HCT116 (cell line): ENCODE results near the gene SPATA25. TPM values are rescaled to one million over a fixed set of nuclear protein-coding genes. Genes with fewer than 3 reads are reported as not detected.

Experiments used
- ATAC-seq: fragments of 200-7000 bp; cut with Tn5 transposase; 2 replicates; pipeline ENCODE4 v1.9.1; 2020; ENCODE audit warnings: mild to moderate bottlenecking, moderate library complexity
- BruUV-seq: library from RNA; stranded (reverse); fragments of 400-500 nt; replicated peaks from 2 replicates; lab custom pipeline; 2021; lab: Mats Ljungman, UMichigan
- CTCF ChIA-PET: fragments of 300-600 bp; sonication (Branson Sonifier 250); formaldehyde crosslinking; loops from one replicate; lab custom pipeline; 2021; ENCODE audit warnings: antibody characterized with exemption; lab: Charles Lee
- POLR2A ChIA-PET: fragments of 300-600, 350-600 bp; sonication (Branson Sonifier 250); formaldehyde crosslinking; loops from one replicate; lab custom pipeline; 2021; ENCODE audit warnings: antibody characterized with exemption; lab: Charles Lee
- RAD21 ChIA-PET, 2 experiments: fragments of 300-600 bp; sonication (Branson Sonifier 250); formaldehyde crosslinking; loops; one replicate each; lab custom pipeline; 2023; ENCODE audit warnings: low total read pairs in 2 of 2; ENCODE audit not compliant: uncharacterized antibody in 2 of 2, unreplicated experiment in 2 of 2, low non-redundant PET in 1 of 2; lab: Charles Lee
- DNase-seq: peaks from one replicate; pipeline ENCODE4 v3.0.0-alpha.2; 2010; ENCODE audit warnings: low read depth, low spot score
- H2AFZ ChIP-seq: fragments of 200-600 bp; shearing (Covaris generic), sonication (generic); 2 replicates; pipeline ENCODE4 v1.6.1; 2017; ENCODE audit warnings: low read depth, mixed run types, mixed read lengths, antibody characterized with exemption, low read length; ENCODE audit not compliant: poor library complexity, severe bottlenecking
- H3K27ac ChIP-seq: 2 replicates; pipeline ENCODE4 v1.5.1; 2012; ENCODE audit warnings: low read depth, low read length
- H3K27me3 ChIP-seq: fragments of 200-600 bp; sonication (generic); 2 replicates; pipeline ENCODE4 v1.6.1; 2016; ENCODE audit warnings: mixed run types, low read length, mixed read lengths; ENCODE audit not compliant: insufficient read depth
- H3K36me3 ChIP-seq, 2 experiments: fragments of 200-500 bp in 1 of 2; fragments of 200-600 bp in 1 of 2; sonication (Bioruptor generic) in 1 of 2; sonication (generic) in 1 of 2; 2 replicates each; pipeline versions ENCODE4 v1.5.1 to v1.6.1; 2014 to 2016; ENCODE audit warnings: low read length in 2 of 2, inconsistent platforms in 1 of 2, mixed read lengths in 1 of 2, mixed run types in 1 of 2; ENCODE audit not compliant: insufficient read depth in 2 of 2, control insufficient read depth in 1 of 2
- H3K4me1 ChIP-seq, 2 experiments: fragments of 200-600 bp in 1 of 2; sonication (generic) in 1 of 2; 2 replicates each; pipeline versions ENCODE4 v1.5.1 to v1.6.1; 2012 to 2017; ENCODE audit warnings: low read length in 2 of 2, inconsistent platforms in 1 of 2, mild to moderate bottlenecking in 1 of 2, mixed read lengths in 1 of 2, mixed run types in 1 of 2, moderate library complexity in 1 of 2; ENCODE audit not compliant: insufficient read depth in 2 of 2, control insufficient read depth in 1 of 2
- H3K4me2 ChIP-seq: fragments of 200-600 bp; sonication (generic); 2 replicates; pipeline ENCODE4 v1.6.1; 2017; ENCODE audit warnings: mixed run types, low read length, mixed read lengths
- H3K4me3 ChIP-seq, 2 experiments: fragments of 200-600 bp in 1 of 2; sonication (generic) in 1 of 2; replicated peaks in 1 of 2; 2 replicates each; pipeline ENCODE4 v1.5.1; 2011 to 2016; ENCODE audit warnings: low read length in 2 of 2, control low read depth in 1 of 2, low read depth in 1 of 2, mild to moderate bottlenecking in 1 of 2, mixed read lengths in 1 of 2, mixed run types in 1 of 2
- H3K79me2 ChIP-seq: fragments of 200-600 bp; sonication (generic); 2 replicates; pipeline ENCODE4 v1.6.1; 2017; ENCODE audit warnings: mild to moderate bottlenecking, mixed run types, low read length, moderate library complexity, mixed read lengths; ENCODE audit not compliant: insufficient read depth
- H3K9ac ChIP-seq: fragments of 200-600 bp; sonication (generic); 2 replicates; pipeline ENCODE4 v1.6.1; 2016; ENCODE audit warnings: low read length, mixed read lengths
- H3K9me2 ChIP-seq: fragments of 200-600 bp; sonication (generic), shearing (Covaris generic); 2 replicates; pipeline ENCODE4 v1.6.1; 2017; ENCODE audit warnings: mixed run types, mild to moderate bottlenecking, moderate library complexity; ENCODE audit not compliant: insufficient read depth
- H3K9me3 ChIP-seq, 2 experiments: fragments of 200-500 bp in 1 of 2; fragments of 200-600 bp in 1 of 2; sonication (Bioruptor generic) in 1 of 2; sonication (generic) in 1 of 2; 2 replicates each; pipeline ENCODE4 v1.6.1; 2014 to 2017; ENCODE audit warnings: low read length in 2 of 2, mixed read lengths in 2 of 2, inconsistent platforms in 1 of 2, low read depth in 1 of 2, mild to moderate bottlenecking in 1 of 2, mixed run types in 1 of 2, moderate library complexity in 1 of 2; ENCODE audit not compliant: control insufficient read depth in 1 of 2, insufficient read depth in 1 of 2
- H4K20me1 ChIP-seq: fragments of 200-600 bp; sonication (generic), shearing (Covaris generic); 2 replicates; pipeline ENCODE4 v1.6.1; 2017; ENCODE audit warnings: mixed run types, mild to moderate bottlenecking, moderate library complexity; ENCODE audit not compliant: insufficient read depth
- ATF3 ChIP-seq: IDR thresholded peaks from 2 replicates; pipeline ENCODE4 v1.6.1; 2012
- CBX3 ChIP-seq: IDR thresholded peaks from 2 replicates; pipeline ENCODE4 v1.6.1; 2012; ENCODE audit warnings: low read depth
- CEBPB ChIP-seq: IDR thresholded peaks from 2 replicates; pipeline ENCODE4 v1.6.1; 2012; ENCODE audit warnings: low read depth
- EZH2 ChIP-seq: fragments of 200-600 bp; sonication (generic); IDR thresholded peaks from 2 replicates; pipeline ENCODE4 v1.6.1; 2017; ENCODE audit warnings: antibody characterized with exemption, mixed run types
- EZH2phosphoT487 ChIP-seq: fragments of 200-600 bp; IDR thresholded peaks from 2 replicates; pipeline ENCODE4 v1.6.1; 2018; ENCODE audit warnings: antibody characterized with exemption, borderline replicate concordance
- FOSL1 ChIP-seq: IDR thresholded peaks from 2 replicates; pipeline ENCODE4 v1.6.1; 2012; ENCODE audit warnings: low read depth
- JUND ChIP-seq: IDR thresholded peaks from 2 replicates; pipeline ENCODE4 v1.6.1; 2012
- MAX ChIP-seq: IDR thresholded peaks from 2 replicates; pipeline ENCODE4 v1.6.1; 2012
- POLR2A ChIP-seq: IDR thresholded peaks from 2 replicates; pipeline ENCODE4 v1.7.0; 2011; ENCODE audit warnings: borderline replicate concordance; ENCODE audit not compliant: insufficient read depth, insufficient read length; ENCODE audit errors: extremely low read depth
- RAD21 ChIP-seq: IDR thresholded peaks from 2 replicates; pipeline ENCODE4 v1.6.1; 2012; ENCODE audit warnings: low read depth, mild to moderate bottlenecking
- REST ChIP-seq: IDR thresholded peaks from 2 replicates; pipeline ENCODE4 v1.6.1; 2012; ENCODE audit warnings: low read depth
- SIN3A ChIP-seq: IDR thresholded peaks from 2 replicates; pipeline ENCODE4 v1.6.1; 2012; ENCODE audit warnings: low read depth
- TCF7L2 ChIP-seq: IDR thresholded peaks from 2 replicates; pipeline ENCODE4 v1.7.0; 2011; ENCODE audit warnings: borderline replicate concordance, inconsistent platforms; ENCODE audit not compliant: insufficient read depth, insufficient read length; ENCODE audit errors: extremely low read depth
- YY1 ChIP-seq: IDR thresholded peaks from 2 replicates; pipeline ENCODE4 v1.6.1; 2011; ENCODE audit warnings: low read length, low read depth, moderate library complexity, mild to moderate bottlenecking; ENCODE audit not compliant: insufficient replicate concordance; ENCODE audit errors: extremely low read depth
- ZBTB33 ChIP-seq: IDR thresholded peaks from 2 replicates; pipeline ENCODE4 v1.6.1; 2011; ENCODE audit warnings: mild to moderate bottlenecking, low read length, moderate library complexity; ENCODE audit not compliant: insufficient replicate concordance; ENCODE audit errors: extremely low read depth
- ZFX ChIP-seq: fragments of 450-650 bp; IDR thresholded peaks from 2 replicates; pipeline ENCODE4 v1.6.1; 2017
- intact Hi-C: fragments of 100-400 bp; cut with micrococcal nuclease; formaldehyde crosslinking; loops from 2 replicates; pipeline ENCODE4 v1.10.0; 2022
- total RNA-seq: library from RNA; stranded (reverse); gene quantifications from one replicate; pipeline ENCODE4 v1.2.1, GENCODE V29; 2021; ENCODE audit not compliant: unreplicated experiment

Gene SPATA25
- total RNA-seq, 1 experiment from 2014 or later, result 0.42 TPM

GRCh38 chr20:45909817-45910669, 22.6 kb upstream of the SPATA25 start:
- Histone ChIP-seq H3K27ac (no peak overlapping the region), H3K79me2 (no peaks in the 10 kb centered on the region), H3K27me3 (no peaks in the 10 kb centered on the region), H3K4me1 (peaks cover 5 to 27% of the 10 kb centered on the region in 2 experiments), H3K36me3 (no peaks in the 10 kb centered on the region), H3K9me3 (no peaks in the 10 kb centered on the region), H3K4me2 (peak overlapping the region; percentile 47), H3K4me3 (0 out of 4 replicates have a peak overlapping the region, but pooled peaks of 1 of the 2 experiments have one; percentile 9), H3K9me2 (no peaks in the 10 kb centered on the region), H2AFZ (peak overlapping the region; percentile 84), H3K9ac (no peak overlapping the region), H4K20me1 (no peaks in the 10 kb centered on the region)
- ChIA-PET RAD21 (no interaction called here), POLR2A (interaction anchor here (0.6 to 1.6 kb wide), 2 partner anchors 20 to 25 kb away, joined by 3 read pairs; no protein-coding TSS in a partner anchor), CTCF (interaction anchor here (0.5 kb wide), 1 partner anchor 10 kb away, joined by 3 read pairs; no protein-coding TSS in a partner anchor)
- DNase-seq (no peak), ATAC-seq (no peak)
- TSS peak; percentile 81 for BruUV-seq
- no peak for TF ChIP-seq SIN3A
- TF ChIP-seq ZBTB33, result no peak
- no peak for TF ChIP-seq ATF3
- no peak for TF ChIP-seq EZH2phosphoT487
- TF ChIP-seq CBX3, result no peak
- no peak for TF ChIP-seq EZH2
- TF ChIP-seq YY1, result no peak
- no peak for TF ChIP-seq RAD21
- no peak for TF ChIP-seq MAX
- TF ChIP-seq FOSL1, result no peak
- TF ChIP-seq REST, result no peak
- no peak for TF ChIP-seq ZFX
- no peak for TF ChIP-seq CEBPB
- no peak for TF ChIP-seq POLR2A
- TF ChIP-seq JUND, result no peak
- TF ChIP-seq TCF7L2, result no peak
- intact Hi-C loops, result no loop called here
